GM21825 (cell line): ENCODE measurements around the gene B9D1.
A peak's percentile ranks its signal among the peaks of the same experiment; 100 is the strongest.

ENCODE experiments used
- ATAC-seq: cut with Tn5 transposase; IDR thresholded peaks from one replicate; pipeline ENCODE4 v1.9.1; 2021; ENCODE audit warnings: mild to moderate bottlenecking, moderate library complexity; ENCODE audit not compliant: unreplicated experiment

The B9D1 gene

DNA sequence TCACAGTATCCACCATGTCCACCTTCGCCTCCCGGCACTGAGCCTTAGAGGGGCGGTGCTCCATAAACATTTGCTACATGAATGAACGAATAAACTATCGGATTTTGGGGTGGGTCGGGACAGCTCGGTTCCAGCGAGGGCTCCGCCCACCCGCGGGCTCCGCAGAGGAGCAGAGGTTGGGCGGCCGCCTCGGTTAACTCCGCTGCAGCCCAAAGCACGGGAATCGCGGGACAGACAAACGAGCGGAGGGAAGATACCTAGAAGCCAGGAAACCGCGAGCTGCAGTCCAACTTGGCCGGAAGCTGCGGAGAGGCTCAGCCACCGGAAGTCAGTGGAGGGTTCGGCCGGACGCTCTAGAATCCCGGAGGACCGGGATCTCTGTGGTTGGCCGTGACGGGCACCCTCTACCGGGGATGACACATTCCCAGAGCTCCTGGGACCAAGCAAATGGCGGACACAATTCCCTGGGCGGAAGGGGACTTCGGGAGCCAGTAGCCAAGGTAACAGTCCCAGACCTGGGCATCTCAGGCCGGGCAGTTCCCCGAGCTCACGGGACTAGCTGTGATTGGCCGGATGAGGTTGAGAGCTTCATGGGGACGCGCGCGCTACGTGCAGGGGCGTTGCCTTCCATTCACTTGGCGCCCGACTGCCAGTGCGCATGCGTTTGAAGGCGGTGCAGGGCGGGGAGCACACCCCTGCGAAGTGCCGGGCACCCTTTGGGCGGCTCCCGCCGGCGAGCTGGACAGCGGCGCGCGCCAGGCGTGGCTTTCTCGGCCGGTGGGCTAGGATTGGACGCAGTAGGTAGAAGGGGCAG lies 15.3 kb upstream of the B9D1 start:
- ATAC-seq, result peak; percentile 93

DNA sequence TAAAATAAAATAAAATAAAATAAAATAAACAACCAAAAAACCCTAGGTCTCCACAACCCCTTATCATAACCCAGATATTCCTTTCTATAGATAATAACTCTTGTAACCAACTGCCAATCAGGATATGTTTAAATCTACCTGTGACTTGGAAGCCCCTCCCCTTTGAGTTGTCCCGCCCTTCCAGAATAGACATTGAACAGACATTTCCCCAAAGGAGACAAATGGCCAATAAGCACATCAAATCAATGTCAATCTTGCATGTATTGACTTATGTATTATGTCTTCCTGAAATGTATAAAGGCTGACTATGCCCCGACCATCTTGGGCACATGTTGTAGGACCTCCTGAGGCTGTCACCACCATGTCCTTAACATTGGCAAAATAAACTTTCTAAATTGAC lies 14.3 kb upstream of the B9D1 start:
- no peak for ATAC-seq

DNA sequence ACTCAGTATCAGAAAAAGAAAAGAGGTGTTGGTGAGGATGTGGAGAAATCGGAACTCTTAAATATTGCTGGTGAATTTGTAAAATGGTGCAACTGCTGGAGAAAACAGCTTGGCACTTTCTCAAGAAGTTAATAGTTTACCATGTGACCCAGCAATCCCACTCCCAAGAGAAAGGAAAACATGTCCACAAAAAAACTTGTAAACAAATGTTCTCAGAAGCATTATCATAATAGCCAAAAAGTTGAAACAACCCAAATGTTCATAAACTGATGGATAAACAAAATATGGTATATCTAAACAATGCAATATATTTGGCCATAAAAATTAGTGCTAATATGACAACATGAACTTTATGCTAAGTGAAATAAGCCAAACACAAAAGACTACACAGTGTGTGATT lies 13.2 kb upstream of the B9D1 start:
- ATAC-seq, result no peak

DNA sequence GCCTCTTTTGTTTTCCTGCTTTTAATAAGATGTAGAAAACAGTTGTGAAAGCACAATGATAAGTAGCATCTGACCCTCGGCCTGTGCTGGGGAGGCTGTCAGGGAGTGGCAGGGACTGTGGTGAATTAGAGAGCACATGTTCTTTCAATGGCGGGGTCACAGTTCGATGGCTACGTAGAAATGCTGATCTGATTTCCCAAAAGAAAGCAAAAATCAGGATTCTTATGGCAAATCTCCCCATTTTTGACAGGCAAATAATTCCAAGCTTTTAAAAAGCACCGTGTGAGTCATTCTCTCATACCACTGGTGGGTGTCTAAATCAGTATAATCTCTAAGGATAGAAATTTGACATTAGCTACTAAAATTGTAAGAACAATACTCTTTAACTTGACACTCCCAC lies 11.6 kb upstream of the B9D1 start:
- no peak for ATAC-seq

DNA sequence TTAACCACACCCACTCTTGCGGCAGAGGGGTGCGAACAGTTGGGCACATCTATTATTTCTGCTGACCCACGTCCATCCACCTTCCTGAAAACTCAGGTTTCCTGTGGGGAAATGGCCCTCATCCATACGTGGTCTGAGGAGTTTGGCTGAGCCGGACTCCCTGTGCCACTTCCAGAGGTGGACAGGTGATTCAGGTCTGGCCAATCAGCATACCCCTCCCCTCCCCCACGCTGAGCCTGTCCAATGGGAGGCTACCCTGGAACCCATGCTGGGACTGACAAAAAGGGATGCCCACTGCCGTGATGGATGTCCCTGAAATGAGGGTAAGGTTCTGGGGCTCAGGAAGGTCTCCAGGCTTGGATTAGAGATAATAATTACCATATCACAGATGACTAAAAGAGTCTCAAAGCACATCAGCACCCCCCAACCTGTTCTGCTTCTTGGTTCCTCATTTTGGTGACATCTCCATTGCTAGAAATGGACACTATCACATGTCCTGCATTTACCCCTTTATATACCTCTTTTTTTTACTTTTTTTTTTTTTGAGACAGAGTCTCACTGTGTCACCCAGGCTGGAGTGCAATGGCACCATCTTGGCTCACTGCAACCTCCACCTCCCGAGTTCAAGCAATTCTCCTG lies 10.5 kb upstream of the B9D1 start:
- no peak for ATAC-seq

DNA sequence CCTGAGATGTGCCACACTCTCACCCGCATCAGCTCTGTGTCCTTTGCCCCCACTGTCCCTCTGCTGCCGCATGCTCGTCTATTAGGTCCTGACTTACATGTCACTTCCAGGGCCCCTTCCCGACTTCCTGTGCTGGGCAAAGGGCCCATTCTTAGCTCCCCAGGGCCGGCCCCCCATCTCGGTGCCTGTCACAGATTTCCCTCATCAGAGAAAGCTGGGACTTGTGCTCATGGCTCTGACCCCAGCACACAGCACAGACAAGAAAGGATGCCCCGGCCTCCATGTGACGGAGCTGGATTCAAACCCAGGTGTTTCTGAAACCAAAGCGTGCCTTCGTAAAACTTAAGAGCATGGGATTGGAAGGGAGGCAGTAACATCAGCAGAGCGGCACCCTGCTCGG lies 9.9 kb upstream of the B9D1 start:
- ATAC-seq, result no peak

DNA sequence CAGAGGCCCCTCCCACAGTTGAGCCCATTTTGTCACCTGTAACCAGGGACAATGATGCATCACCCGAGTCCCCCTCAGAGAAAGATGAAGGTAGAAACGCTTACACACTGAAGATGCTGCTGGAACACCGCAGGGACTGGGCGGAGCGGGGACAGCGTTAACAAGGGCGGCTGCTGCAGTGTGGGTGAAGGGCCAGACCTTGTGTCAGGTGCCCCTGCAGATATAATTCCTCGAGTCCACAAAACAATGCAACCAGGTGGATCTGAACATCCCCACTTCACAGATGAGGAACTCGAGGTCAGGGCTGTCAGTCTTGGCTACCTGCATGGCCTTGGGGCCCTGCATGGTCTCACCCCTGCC lies 9.5 kb upstream of the B9D1 start:
- no peak for ATAC-seq

DNA sequence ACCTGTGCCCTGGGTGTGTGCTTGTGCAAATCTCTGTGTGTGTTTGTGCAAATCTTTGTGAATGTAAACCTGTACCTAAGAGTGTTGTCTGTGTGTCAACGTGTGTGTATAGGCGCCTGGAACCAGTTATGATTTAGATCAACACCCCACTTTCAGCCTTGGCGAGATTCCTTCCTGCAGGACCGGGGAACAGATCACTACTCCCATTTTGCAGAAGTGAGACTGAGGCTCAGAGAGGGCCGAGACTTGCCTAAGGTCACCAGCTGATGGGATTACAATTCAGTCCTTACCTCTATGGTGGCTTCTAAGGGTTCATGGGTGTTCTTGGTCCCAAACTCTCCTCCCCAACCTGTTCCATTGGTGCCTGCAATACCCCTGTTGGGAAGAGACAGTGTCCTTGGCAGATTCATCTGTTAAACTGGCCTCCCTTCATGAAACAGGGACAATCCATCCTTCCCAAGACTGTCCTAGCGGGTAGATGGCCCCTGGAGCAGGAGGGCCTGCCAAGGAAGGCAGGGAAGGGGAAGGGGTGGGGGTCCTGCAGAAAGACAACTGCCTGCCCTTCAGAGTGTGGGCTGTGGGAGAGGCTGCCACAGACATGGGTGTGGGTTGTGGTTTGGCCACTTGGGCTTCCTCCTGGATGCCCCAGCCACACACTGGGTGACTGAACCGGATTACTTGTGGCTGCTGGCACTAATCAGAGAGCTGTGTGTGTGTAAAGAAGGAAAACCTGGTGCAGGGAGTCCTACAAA lies 8.9 kb upstream of the B9D1 start:
- ATAC-seq, result no peak

DNA sequence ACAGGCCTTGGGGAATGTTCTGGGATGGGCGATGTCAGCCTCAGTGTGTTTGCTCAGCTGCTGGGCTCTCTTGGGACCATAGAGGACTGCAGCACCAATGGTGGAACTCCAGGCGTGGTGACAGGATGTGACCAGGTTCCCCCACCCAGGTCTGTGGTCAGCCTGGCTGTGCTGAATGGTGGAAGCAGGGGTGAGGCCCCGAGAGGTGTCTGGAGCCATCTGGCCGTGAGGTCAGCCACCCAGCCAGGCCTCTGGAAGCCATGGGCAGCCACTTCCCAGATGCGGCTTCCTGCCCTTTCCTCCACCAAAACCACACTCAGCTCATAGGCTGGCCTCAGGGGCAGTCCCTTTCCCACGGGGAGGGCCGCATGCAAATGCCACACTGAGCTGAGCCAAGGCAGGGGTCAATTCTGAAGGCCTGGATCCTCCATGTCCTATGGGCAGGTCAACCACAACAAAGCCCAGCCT lies 8.0 kb upstream of the B9D1 start:
- peak; percentile 59 for ATAC-seq

DNA sequence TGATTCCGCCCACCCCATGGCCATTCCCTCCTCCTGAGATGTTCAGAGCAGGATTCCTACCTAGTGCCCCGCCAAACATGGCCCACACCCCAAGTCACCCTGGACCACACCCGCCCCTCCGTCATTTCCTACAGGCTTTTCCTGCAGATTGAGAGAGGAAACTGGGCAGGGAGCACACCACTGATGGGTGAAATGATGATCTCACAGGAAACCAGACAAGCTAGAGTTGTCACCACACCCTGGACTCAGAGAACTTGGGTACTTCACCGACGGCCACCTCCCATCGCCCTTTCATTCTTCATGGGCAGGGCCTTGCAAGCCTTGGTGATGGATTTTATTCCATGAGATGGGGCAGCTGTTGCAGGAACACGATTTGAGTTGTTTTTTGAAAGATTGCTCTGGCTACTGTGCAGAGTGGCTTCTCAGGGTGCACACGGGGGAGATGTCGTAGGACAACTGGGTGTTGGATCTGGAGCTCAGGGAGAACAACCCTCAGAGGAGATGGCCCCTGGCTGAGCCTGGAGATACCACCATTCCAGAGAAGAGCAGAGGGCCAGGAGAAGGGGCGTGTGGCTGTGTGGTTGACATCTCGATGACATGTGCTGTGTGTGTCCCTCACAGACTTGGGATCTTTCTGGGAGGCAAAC lies 7.4 kb upstream of the B9D1 start:
- no peak for ATAC-seq

DNA sequence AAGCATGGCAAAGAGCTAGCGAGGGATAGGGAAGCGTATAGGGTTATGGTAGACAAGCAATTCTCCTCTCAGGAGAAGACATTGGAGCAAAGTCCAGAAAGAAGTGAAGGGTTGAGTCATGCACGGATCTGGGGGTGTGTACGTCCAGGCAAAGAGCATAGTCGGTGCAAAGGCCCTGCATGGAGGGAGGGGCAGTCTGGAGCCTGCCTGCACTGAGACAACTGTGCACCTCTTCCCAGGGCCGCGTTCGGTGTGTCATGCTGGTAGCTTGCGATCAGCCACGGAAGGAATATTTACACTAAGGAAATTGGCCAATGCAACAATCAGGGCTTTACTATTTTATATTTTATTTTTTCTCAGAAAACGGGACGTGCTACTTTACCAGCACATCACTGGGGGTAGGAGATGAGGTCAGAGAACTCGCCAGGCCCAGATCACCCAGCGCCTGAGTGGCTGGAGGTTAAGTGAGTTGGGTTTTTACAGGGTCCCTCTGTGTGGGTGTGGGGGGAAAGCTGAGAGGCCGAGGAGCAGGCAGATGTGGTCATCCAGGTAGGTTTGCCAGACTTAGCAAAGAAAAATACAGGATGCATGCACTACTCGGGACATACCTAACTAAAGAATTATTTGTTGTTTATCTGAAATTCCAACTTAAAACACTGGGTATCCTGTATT lies 6.7 kb upstream of the B9D1 start:
- ATAC-seq, result no peak

DNA sequence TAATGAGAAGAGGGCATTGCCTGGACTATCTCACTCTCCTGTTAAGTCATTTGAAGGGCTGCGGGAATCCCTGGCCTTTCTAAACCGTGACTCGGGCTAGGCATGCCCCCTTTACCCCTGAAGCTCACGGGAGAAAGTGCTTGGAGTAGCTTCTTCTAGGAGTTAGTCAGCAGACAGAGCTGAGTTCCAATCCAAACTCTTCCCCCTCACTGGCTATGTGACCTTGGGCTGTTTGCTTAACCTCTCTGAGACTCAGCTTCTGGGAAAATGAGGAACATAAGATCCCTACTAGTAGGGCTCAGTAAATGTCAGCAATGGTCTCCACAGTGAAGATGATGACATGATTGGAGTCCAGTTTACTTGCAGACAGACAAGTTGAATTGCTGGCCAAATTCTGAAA lies 5.7 kb upstream of the B9D1 start:
- no peak for ATAC-seq

DNA sequence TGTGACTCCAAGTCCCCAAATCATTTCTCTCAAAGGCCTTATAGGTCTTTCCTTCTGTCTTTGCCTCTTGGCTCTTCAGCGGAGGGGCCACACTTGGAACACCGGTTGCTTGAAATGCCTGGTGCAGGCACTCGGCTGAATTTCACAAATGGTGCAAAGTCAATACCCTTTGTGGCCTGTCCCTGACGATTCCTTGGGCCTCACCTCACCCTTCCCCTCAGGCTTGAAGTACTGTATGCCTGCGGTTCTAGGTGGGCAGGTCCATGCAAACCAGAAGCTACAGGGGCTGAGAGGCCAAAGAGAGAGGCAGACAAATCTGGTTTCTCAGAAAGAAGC lies 4.1 kb upstream of the B9D1 start:
- ATAC-seq, result no peak

DNA sequence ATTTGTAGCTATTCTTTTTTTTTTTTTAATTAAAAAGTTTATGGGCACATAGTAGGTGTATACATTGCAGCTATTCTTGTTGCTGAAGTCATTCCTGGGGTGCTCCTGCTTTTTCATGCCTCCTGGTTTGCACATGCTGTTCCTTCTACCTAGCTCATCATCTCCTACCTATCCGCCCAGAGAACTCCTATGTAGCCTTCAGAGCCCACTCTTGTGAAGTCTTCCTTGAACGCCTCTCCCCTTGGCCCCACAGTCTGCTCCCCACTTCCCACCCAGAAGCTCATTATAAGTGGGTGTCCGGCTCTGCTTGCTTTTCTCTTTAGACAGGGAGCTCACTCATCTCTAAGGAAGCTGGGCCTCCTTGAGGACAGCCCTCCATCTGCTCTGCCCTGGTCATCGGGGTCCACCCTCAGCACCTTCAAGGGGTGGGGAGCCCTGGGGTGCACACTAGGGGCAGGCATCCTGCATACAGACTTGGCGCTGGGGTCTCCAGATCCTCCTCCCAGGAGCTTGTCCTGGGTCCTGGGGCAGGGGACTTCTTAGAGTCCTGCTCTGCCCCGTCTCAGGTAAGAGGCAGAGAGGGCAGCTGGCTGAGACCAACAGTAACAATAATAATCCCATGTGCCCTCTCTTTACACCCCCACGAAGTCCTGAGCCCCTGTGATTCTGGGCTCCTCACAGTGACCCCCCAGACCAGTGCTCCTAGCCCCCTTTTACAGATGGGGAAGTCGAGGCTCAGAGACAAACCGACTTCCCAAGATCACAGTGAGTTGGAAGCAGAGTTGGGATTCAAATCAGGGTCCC lies 3.5 kb upstream of the B9D1 start:
- no peak for ATAC-seq

DNA sequence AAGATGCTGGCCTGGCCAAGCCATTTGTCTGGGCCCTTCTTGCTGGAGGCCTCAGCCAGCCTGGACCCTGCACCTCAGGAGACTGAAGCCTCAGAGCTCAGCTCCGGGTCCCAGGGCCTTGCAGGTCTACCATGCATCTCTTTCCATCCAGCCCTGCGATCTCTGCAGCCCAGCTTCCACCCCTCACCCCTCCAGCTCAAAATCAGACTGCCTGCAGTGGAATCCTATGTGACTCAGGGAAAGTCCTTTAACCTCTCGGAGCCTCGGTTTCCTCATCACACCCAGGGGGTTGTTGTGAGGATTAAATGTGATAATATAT lies 2.9 kb upstream of the B9D1 start:
- no peak for ATAC-seq

DNA sequence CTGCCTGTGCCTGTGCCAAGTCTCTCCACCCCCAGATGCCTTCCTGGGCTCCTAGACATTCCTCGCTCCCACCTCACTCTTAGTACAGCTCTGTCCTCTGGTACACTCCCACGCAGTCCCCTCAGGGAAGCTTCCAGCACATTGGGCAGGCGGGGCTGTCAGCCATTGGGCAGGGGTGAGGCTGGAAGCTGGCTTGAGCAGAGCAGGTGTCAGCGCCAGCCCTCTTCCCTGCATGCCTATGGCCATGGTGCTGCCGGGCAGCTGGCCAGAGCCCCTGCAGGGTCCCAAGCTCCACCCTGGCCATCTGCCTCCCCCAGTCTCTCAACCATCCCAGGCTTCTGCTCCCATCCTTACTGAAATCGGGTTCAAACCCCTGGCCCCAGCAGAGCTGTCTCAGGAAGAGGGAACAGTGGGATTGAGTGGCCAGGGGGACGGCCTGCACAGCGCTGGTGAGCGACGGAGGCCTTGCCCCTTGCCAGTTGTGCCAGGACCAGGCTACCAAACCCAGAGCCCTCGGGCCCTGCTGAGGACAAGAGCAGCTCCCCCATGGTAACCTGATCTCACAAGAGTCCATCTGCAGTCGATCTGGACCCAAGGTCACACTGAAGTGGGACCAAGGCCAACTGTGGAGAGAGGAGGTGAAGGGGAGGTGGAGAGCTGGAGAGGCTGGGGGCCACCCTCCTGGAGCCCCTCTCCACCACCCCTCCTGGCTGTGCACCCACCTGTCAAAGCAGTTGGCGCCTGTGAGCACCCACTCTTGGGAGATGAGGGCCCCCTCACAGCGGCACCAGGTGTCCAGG lies 2.4 kb upstream of the B9D1 start:
- ATAC-seq, result no peak

DNA sequence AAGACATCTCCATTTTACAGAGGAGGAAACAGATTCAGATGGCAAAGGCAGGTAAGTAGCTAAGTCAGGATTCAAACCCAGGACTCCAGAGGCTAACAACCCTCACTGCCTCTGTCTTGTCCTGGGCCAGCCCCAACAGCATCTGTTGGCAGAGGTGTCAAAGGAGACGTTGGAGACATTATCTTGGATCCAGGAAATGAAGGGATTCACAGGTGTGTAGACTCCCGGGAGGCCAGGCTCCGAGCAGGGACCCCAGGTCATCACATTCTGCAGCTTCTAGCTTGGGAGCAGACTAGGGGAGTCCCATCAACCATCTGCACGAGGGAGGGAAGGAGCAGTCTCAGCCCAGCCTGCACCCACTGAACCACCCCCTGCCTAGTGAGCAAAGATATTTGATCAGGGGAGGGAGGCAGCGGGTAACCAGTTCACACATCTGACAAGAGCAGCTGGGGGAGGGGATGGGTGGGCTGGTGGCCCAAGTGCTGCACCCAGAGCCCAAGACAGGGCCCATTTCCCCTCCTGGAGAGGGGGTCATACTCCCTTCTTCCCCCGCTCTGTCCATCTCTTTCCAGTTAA lies 1.0 kb upstream of the B9D1 start:
- no peak for ATAC-seq

DNA sequence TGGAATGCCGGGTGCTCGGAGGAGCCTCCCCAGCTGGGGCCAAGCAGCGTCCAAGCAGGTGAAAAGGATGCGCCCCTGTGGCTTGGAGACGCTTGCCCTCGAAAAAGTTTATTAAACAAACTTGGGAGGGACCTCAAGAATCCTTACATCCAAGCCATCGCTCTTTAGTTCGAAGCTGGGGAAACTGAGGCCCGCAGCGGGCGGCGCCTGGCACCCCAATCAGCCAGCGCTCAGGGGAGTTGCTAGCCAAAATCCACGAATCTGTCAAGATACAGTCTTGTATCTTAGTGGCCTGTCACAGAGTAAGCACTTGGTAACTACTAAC lies 553 bp upstream of the B9D1 start:
- no peak for ATAC-seq

DNA sequence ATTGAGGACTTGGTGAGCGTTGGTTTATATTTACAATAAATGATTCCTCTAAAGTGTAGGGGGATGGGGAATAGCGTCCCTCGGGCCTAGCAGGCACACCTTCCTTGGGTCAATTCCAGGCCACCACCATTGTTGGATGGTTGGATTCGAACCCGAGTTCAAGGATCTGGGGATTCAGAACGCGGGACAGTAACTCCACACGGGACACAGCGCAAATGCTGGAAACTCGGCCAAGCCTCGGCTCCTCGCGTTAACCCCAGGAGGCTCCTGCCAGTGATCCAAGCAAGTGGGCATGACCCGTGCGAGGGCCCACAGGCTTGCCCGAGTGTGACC lies 613 bp downstream of the B9D1 start:
- no peak for ATAC-seq

DNA sequence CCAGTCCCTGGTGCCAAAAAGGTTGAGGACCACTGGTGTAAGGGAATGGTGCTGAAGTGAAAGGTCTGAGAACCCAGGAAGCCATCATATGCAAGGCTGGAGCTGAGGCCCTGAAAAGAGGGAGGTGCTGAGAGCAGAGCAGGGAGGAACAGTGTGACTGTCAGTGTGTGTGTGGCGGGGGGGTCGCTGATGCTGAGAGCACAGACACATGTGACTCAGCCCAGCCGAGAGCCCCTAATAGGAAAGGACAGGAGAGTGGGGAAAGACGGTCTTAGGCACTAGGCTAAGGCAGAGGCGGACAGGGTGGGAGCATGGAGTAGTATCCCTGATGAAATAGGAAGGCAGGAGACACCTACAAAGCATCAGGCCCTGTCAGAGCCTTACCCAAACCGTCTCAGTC lies 1.2 kb downstream of the B9D1 start:
- ATAC-seq, result no peak
